ENCODE results near the gene ACIN1.

- TF ChIP-seq POLR2A (IDR thresholded peaks at IDR 0.05; ENCODE audit: low read depth, low read length): no peak
- no peak for TF ChIP-seq TAF1 (IDR thresholded peaks at IDR 0.05; ENCODE audit: borderline replicate concordance, low read depth, low read length)
- no peak for TF ChIP-seq POLR2AphosphoS5 (IDR thresholded peaks at IDR 0.05; ENCODE audit: low read depth, low read length)
Observed at GRCh38 chr14:23030936-23031335, 64.0 kb downstream of the ACIN1 start.

Data from GM12892 (cell line).